GM19463 (cell line): ENCODE results near the gene GART.
"Not testable (repeated sequence)": the region's sequence is repeated elsewhere in the genome, so short reads cannot be mapped to it uniquely, and the experiment has no call there.

ENCODE experiments used
- ATAC-seq: cut with Tn5 transposase; IDR thresholded peaks from one replicate; pipeline ENCODE4 v1.9.1; 2021; ENCODE audit warnings: mild to moderate bottlenecking, moderate library complexity; ENCODE audit not compliant: unreplicated experiment

The GART gene

DNA sequence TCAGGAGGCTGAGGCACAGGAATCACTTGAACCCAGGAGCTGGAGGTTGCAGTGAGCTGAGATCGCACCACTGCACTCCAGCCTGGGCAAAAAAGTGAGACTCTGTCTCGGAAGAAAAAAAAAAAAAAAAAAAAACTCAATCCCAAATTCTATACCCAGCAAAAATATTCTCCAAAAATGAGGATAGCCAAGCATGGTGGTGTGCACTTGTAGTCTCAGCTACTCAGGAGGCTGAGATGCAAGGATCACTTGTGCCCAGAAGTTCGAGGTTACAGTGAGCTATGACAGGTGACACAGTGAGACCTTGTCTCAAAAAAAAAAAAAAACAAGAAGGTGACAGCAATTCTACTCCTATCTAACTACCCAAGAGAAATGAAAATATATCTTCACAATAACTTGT is 68.6 kb downstream of the GART start:
- no peak for ATAC-seq

GRCh38 chr21:33470701-33471100 is 71.2 kb downstream of the GART start:
- ATAC-seq = no peak

GRCh38 chr21:33469183-33469582 is 72.7 kb downstream of the GART start:
- ATAC-seq = not testable (repeated sequence)

DNA sequence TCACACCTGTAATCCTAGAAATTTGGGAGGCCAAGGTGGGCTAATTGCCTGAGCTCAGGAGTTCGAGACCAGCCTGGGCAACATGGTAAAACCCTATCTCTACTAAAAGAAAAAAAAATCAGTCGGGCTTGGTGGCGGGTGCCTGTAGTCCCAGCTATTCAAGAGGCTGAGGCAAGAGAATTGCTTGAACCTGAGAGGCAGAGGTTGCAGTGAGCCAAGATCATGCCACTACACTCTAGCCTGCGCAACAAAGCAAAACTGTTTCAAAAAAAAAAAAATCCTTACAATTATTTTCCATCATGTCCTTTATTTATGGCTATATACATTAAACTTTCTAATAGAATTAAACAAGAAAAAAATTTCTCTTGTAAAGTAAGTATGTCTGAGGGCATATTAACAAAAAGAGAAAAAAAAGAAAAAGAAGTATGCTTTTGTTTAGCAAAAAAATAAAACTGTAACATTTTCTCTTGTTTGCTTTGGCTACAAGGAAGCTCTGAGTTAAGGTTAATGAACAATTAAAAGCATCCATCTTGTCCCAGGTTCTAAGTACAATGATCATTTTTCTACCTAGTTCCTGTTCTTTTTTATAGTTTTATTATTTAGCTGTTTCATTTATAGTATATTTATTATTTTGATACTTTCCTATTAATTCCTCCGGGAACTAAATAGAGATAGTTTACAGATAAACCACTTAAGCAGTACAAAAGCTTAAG is 80.2 kb downstream of the GART start:
- no peak for ATAC-seq

DNA sequence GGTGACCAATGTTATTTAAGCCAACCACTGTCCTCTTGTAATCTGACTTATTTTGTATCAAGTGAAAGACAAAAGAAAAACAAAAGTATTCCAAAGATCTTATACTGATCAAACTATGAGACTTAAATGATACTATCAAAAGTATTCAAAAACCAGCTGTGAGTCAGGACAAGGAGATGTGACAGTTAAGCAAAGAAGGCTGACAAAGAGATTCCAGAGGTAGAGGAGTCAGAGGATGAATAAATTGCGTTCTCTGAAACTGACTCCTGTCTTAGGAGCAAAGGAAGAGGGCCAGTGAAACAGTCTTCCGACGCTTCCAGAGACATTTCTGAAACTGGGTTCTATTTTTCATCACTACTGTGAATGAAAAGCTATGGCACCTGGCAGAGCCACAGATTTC is 83.1 kb downstream of the GART start:
- ATAC-seq = no peak

- no peak for ATAC-seq
These were observed 86.1 kb downstream of the GART start for GRCh38 chr21:33455686-33456446.
